IPS DF 19.7 (cell line): Measurements from ENCODE around the gene MOSMO.
"Not testable (repeated sequence)": the region's sequence is repeated elsewhere in the genome, so short reads cannot be mapped to it uniquely, and the experiment has no call there.

ENCODE experiments used
- DNase-seq: peaks from one replicate; pipeline ENCODE4 v3.0.0-alpha.2; 2013; ENCODE audit warnings: low read depth, low spot score

MOSMO gene

DNA sequence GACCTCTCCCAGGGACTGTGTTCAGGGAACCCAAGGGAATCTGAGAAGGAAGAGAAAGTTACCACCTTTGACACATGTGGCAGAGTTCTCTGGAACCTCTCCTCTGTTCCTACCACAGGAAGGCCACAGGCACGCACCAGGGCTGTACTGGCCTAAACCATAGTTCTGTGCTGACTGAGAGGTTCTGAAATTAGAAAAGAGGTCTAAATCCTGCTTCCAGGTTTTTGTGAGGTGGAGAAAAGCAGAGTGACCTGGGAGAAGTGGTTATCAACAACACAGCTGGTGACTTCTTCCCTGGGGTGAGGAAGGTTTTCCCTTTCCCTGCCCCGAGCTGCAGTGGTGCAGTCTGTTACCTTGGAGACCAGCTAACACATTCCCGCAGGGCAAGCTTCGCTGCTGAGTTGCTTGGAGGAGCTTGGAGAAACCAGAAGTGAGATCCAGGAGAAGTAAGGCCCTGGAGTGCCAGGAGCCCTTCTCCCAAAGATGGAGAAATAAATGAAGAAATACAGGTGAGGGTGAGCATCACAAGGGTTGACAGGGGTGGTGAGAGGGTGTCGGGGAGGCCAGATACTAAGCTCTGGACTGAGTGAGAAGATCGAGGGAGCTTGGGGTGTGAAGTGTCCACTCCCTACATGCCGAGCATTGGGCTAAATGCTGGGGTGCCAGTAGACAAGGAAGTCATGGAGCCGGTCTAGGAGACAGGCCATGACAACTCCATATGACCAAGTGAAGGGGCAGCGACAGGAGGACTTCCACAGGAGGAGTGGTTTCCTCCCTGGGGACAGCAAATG lies 84.4 kb downstream of the MOSMO start, which contains the start of gene VWA3A:
VWA3A (plus strand) TSS at position 399 of the 791 bp plus-strand sequence; CDS start at position 496, 97 bp downstream.
- DNase-seq = no peak

DNA sequence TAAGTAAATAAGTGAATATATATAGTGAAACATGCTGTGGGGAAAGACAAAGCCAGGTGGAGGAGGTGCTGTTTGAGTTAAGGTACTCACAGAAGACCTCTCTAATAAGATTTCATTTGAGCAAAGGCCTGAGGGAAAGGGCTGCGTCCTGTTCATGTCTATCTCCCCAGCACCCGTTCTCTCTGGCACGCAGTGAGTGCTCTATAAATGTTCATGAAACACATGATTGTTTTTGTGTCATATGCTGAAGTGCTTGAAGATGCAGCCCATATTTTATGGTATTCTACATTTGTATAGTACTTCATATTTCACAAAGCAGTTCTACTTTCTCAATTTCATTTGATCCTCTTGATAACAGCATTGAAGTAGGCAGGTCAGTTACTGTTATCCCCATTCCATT lies 85.4 kb downstream of the MOSMO start:
- DNase-seq = no peak

DNA sequence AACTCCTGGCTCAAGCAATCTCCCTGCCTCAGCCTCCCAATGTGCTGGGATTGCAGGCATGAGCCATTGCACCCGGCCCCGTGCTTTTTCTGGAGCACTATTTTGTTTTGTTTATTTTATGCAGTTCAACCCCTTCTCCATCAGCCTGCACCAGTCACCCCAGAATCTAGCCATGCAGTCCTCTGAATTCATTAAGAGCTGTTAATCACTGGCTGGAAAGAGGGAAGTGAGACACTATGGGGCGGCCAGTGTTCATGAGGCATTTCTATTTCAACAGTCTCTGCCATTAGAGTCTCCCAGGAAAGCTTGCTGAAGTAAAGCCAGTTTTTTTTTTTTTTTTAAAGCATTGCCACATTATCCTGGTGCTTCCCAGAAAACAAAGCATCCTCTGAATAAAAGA lies 86.1 kb downstream of the MOSMO start:
- DNase-seq = no peak

DNA sequence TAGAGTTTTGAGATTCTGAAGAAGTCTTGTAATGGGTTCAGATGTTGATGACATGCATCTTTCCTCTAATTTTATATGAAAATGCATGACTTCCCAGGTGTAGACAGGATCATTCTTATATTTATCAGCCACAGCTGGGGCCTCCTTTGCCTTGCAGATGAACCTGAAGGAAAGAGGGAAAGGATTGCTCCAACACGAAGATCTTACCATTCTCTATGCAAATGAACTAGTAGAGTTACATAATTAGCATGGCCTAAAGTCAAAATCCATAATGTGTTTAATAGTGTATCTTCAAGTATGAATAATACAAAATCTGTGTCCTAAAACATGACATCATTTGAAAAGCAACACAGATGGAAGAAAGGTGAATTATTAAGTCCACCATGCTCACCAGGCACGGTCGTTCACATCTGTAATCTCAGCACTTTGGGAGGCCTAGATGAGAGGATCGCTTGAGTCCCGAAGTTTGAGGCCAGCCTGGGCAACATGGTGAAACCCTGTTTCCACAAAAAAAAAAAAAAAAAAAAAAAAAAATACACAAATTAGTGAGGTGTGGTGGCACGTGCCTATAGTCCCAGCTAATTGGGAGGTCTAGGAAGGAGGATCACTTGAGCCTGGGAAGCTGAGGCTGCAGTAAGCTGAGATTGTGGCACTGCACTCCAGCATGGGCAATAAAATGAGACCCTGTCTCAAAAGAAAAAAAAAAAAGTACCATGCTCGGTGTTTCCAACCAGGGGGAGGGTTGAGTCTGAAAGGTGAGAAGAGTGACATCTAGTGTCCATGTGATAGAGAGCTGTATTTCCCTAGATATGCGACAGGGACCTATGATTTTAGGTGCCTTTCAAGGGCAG lies 90.7 kb downstream of the MOSMO start:
- DNase-seq = no peak

DNA sequence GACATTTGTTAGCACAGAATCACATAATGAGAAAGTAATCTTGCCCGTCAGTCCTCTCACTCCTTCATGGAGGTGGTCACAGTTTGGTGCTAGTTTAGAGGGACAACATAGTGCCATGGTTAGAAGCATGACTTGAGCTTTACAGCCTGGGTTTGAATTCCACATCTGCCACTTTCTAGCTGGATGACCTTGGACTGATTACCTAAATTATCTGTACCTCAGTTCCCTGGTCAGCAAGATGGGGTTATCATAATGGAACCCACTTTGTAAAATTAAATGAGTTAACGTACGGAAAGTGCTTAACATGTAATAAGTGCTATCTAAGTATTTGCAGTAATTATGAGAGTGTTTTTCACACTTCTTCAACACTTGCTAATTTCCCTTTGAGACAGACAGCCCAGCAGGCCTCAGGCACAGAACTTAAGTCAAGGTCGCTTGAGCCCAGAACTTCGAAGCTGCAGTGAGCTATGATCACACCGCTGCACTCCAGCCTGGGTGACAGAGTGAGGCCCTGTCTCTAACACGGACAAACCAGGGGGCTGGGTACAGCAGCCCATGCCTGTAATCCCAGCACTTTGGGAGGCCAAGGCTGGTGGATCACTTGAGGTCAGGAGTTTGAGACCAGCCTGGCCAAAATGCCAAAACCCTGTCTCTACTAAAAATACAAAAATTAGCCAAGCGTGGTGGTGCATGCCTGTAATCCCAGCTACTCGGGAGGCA lies 91.5 kb downstream of the MOSMO start:
- DNase-seq = no peak

DNA sequence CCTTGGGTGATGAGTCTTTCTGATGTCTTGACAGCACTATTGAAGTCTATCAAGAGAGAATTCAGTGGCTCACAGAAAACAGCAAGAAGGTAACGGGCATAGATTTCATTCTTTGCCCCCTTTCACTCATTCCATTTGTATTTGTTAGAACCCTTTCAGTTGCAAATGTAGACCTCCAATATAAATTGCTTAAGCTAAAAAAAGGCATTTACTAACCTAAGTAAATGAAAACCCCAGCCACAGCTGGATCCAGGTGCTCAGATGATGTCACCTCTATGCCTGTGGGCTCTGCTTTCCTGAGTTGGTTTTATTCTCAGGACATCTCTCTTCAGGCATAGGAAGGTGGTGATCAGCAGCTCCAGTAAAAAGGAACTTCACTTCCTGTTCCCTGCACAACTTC lies 95.5 kb downstream of the MOSMO start:
- peak; percentile 33 for DNase-seq

DNA sequence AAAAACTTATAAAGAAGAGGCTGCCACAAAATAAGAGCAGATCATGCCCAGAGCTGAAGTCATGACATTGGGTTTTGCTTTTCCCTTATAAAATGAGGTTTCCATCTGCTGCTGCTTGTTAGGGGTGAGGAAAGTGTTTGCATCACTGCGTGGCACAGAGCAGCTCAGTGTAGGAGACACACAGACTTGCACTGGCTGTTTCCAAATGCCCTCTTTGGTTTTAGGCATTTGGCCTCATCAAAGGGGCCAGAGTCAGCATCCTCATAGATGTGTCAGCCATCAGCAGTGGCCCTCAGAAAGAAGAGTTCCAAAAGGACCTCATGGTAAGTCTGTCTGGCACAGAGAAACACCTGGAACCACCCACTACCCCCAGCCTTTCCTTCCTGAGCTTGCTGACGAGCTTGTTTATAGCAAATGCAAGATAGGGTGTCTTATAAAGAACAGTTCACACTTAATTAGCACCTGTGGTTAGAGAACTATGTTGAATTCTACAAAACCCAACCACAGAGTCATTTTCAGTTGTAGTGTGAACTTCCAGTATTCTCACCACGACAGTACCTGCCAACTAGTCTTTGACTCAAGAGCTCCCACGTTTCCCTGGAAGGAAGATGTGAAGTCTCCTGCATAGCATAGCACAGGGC lies 101.5 kb downstream of the MOSMO start:
- DNase-seq = no peak

DNA sequence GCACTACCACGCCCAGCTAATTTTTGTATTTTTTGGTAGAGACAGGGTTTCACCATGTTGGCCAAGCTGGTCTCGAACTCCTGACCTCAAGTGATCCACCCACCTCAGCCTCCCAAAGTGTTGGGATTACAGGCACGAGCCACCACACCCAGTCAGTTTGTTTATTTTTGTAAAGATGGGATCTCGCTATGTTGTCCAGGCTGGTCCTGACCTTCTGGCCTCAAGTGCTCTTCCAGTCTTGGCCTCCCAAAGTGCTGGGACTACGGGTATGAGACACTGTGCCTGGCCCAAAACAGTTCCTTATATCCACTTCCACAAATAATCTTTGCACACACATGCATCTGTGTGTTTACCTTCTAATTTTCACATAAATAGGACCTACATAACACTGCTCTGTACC lies 103.7 kb downstream of the MOSMO start:
- not testable (repeated sequence) for DNase-seq

DNA sequence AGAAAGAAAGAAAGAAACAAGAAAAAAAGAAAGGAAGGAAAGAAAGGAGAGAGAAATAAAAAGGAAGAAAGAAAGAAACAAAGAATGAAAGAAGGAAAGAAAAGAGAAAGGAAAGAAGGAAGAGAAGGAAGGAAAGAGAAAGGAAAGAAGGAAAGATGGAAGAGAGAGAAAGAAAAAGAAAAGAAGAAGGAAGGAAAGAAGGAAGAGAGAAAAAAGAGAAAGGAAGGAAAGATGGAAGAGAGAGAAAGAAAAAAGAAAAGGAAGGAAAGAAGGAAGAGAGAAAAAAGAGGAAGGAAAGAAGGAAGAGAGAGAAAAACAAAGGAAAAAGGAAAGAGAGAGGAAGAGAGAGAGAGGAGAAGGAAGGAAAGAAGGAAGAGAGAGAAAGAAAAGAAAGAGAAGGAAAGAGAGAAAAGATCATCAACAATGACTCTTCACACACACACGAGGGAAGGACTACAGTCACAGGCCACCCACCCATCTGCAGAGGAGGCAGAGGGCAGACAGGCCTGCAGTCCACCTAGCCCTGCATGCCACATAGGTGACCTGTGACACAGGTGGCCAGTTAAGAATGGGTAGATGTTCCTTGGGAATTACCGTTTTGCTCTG lies 108.3 kb downstream of the MOSMO start:
- no peak for DNase-seq

DNA sequence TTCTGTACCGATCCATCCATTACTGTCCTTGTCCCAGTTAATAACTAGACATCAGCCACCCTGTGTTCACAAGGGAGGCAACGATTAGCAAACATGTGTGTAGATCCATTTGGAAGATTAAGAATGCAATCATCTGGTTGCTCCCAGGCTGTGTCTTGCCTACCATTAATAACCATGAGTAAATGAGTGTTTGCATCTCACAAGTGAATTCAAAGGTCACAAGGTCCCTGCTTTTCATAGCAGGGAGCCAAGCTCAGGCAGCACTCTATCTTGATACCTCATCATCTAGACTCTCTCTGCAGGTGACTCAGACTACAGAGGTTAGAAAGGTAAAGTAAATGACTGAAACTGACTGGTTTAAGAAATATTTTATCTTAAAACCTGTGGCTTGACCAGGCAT lies 109.7 kb downstream of the MOSMO start:
- no peak for DNase-seq

DNA sequence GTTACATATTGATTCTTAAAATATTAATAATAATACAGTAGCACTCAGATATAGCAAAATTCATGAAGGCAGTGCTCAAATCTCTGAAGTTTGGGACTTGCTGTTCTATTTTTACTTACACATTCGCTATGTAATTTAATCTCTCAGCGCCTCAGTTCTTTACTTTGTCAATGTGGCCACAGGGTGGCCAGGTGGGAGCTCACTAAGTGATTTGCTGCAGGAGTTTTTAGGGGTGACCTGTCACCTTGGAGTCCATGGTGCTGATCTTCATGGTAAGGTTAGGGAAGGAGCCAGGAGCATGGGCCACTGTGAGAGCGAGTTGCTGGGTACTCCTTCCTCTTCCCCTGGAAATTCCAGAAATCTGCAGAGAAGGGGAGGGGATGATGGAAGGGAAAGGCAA lies 112.5 kb downstream of the MOSMO start:
- no peak for DNase-seq

DNA sequence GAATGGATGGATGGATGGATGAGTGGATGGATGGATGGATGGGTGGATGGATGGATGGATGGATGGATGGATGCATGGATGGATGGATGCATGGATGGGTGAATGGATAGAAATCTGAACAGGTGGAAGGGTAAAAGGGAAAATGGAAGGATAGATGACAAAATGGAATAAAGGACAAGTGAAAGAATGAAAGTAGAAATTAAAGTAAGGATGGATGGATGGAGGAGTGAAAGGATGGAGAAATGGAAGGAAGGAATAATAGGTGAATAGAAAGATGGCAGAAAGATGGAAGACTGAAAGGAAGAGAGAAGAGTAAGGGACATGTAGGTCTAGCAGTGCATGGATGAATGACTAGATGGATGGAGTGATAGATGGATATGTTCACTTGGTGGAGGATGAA lies 114.3 kb downstream of the MOSMO start:
- DNase-seq = no peak

DNA sequence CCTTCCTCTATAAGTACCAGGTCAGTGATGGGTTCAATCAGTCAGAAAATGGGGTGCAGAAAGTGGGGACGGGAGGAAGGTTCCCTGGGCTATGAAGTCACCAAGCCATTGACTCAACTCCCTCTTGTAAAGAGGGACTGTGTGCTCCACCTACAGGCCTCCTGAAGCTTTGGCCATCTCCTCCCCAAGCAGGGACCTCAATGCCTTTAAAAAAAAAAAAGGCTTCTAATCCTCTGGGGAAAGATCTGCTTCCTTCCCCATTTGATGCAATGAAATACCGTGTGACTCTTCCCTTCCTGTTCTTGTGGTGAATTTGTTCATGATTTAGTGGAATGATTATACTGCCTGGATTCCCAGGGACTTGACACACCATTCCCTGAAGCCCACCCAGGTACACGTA lies 115.2 kb downstream of the MOSMO start:
- DNase-seq = no peak

DNA sequence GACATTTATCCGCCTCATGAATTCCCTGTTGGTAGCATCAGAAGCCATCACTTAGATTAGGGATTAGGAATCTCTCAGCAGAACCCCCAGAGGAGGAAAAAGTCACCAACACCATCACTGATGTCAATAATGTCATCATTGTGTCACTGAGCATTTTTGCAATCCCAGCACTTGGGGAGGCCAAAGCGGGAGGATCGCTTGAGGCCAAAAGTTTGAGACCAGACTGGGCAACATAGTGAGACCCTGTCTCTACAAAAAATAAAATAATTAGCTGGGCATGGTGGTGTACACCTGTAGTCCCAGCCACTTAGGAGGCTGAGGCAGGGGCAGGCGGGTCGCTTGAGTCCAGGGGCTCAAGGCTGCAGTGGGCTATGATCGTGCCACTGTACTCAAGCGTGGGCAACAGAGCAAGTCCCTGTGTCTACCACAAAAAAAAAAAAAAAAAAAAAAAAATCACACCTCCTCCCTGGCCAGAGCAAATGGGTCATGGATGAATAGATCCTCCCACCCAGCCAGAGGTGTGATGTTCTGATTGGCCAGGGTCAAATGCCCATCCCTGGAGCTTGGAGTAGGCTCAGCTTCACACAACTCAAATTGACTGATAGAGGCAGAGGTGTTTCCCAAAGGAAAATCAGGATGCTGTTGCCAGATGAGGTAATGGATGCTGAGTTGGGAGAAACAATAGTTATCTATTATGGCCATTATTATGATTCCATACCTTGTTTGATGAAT lies 116.0 kb downstream of the MOSMO start:
- DNase-seq = no peak

DNA sequence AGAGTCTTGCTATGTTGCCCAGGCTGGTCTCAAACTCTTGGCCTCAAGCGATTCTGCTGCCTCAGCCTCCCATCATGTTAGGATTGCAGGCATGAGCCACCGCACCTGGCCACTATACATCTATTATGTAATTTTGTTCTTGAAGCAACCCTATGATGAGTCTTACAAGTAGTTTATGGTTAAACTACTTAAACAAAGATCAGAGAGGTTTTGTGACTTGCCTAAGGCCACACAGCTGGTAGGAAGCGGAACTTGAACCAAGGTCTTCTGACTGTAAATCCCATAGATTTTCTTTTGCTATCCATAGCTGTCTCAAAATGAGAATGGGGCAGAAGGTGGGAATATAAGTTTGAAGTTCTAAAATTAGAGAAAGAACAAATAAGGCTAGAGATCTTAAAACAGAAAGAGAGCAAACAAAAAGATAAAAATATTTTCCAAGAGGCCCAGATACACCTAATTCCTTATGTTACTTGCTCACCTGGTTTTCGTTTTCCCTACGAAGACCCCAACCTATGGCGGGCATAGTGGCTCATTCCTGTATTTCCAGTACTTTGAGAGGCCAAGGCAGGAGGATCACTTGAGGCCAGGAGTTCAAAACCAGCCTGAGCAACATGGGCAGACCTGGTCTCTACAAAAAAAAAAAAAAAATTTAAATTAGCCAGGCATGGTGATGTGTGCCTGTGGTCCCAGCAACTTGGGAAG lies 116.8 kb downstream of the MOSMO start:
- DNase-seq = no peak

DNA sequence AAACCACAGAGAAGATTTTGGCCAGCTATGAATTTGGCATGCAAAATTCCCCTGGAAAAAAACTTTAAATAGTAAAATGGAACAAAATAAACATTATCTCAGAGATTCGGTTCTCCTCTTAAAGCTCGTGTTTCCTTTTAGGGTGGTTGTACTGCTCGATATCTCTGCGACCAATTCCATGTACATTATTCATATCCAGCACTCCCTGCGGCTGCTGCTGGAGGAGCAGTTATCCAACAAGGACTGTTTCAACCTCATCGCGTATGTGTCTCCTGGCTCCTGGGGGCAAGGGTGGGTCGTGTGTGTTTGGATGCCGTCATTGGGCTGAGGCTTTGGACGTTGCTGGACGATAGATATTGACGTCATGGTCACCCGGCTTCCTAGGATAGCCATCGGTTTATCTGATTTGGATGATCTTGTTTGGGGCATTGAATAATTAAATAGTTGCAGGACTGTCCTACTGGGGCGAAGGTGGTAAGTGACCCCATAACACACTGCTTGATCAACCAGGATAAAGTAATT lies 118.2 kb downstream of the MOSMO start:
- no peak for DNase-seq

DNA sequence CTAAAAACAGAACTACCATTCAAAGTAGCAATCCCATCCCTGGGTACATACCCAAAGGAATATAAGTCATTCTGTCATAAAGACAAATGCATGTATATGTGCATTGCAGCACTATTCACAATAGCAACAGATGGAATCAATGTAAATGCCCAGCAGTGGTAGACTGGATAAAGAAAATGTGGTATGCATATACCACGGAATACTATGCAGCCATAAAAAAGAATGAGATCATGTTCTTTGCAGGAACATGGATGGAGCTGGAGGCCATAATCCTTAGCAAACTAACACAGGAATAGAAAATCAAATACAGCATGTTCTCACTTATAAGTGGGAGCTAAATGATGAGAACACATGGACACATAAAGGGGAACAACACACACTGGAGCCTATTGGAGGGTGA lies 120.6 kb downstream of the MOSMO start:
- DNase-seq = not testable (repeated sequence)

DNA sequence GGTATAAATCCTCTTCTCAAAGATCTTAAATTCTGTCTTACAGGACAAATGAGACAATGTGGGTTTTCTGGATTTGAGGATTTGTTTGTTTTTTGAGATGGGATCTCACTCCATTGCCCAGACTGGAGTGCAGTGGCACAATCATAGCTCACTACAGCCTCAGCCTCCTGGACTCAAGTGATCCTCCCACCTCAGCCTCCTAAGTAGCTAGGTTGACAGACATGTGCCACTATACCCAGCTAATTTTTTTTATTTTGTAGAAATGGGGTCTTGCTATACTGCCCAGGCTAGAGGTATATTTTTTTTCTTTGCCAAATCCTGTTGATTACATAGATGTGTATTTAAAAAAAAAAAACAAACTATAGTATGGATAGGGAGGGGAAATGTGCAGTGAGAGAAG lies 122.6 kb downstream of the MOSMO start:
- DNase-seq = no peak

DNA sequence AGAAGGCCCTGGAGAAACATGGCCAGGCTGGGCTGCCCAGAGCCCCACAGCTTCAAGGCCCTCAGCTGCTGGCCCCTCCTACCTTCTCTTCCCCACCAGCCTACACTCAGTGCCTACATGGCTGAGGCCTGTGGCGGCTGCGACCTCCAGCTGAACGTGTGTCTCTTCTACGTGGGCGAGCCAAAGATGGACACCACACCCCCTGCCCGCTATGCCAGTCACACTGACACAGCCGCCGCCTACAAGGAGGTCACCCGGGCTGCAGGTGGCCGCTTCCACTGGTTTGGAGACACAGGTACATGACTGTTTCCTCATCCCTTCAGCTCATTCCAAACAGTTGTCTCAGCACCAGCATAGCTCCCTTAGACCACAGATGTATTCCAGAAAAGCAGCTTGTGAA lies 124.9 kb downstream of the MOSMO start:
- DNase-seq = no peak
